CD4-positive, alpha-beta T cell treated with Interleukin-17A for 1 hour (primary cell): ENCODE data around the gene DOCK1.

Experiments used
- DNase-seq: peaks from one replicate; pipeline ENCODE4 v3.0.0-alpha.2; 2020

Gene DOCK1

DNA sequence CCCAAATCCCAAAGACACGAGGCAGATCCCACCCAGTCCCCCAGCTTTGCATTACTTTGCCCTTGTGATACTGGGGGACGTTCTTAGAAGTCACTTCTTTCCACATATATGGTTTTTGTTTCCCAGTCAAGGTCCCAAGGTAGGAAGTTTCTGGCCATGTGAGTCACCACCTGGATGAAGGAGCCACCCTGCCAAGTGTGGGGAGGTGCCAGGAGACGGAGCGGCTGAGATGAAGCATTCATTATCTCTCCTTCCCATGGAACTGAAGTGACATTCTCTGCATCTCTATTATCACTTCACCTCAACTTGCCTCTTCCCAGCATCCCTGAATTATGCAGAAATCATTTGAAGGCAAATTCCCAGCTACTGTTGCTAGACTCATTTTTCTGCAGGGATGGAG, 427.4 kb downstream of the DOCK1 start:
- no peak for DNase-seq

DNA sequence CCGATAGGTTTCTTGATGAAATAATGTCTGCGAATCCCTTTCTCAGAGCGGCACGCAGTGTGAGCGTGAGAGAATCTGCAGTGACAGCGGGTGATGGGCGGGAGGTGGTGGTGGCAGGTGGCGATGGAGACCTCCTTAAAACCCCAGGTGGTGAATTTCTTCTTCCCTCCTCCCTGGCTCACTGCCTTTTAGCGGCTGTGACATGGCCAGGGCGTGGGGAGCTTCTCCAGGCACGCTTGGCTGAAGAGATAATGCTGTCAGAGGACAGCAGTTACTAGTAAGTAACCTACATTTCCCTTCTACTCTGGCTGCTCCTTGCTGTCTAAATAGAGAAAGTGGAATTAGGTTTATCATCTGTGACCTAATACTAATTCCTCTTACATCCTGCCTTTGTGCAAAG, 432.6 kb downstream of the DOCK1 start:
- no peak for DNase-seq

DNA sequence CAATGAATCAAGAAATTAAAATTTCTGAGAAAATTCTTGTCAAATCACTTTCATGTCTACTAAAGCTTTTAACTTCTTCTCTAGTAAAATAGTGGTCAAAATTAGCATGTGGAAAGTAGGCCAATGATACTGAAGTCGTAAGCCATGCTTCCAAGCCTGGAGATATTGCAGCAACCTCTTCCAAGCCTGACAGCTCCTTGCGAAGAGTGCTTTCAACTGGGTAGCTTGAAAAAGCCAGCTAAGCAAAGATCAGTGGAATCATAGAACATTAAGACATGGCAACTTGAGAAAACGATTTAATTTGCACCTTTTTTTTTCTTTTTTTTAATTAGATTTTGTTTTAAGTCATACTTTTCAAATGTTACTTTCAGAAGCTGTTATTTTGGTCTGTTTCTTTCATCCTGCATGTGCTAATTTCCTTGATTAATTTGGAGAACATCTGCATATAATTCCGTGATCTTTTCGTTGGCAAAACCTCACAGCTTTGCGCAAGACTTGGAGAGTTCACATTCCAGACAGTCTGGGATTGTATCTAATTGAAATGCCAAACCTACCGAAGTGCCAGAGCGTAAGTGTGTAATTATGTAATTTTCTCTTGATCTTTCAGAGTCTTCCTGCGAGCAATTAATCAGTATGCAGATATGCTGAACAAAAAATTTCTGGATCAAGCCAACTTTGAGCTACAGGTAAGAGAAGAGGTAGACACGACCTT, 433.3 kb downstream of the DOCK1 start:
- DNase-seq: no peak

DNA sequence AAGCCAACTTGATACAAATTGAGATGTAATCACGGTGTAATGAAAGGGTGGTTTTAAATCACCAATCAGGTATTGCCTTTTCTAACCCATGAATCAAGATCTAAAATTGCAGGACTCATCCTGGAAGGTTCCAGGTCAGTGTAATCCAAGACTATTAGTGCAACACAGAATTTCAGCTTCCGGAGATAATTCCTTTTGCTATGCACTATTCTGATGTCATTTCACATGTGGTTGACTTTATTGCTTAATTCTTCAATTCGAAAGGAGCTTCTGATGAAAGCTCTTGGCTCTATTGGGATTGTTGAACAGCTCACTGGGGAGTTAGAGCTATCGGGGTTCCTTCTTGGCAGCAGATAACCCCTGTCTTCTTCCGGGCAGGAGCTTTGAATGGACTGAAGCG, 438.6 kb downstream of the DOCK1 start:
- no peak for DNase-seq

DNA sequence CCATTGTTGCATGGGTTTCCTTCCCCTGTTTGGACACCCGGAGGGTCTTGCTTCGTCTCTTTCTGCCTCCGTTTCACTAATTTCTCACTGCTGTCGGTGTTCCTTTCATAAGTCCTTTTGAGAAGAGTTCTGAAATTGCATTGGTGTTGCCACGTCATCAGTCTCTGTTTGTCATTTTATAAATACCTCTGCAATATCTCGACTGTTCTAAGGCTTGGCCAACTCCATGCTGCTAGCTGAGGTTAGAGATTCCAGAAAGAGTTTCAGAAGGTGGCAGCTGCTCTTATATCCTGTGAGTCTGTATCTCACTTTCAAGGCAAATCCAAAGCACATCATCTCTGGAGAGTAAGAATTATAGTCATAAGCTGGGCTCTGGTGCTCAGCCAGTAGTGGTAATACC, 439.1 kb downstream of the DOCK1 start:
- DNase-seq: no peak

DNA sequence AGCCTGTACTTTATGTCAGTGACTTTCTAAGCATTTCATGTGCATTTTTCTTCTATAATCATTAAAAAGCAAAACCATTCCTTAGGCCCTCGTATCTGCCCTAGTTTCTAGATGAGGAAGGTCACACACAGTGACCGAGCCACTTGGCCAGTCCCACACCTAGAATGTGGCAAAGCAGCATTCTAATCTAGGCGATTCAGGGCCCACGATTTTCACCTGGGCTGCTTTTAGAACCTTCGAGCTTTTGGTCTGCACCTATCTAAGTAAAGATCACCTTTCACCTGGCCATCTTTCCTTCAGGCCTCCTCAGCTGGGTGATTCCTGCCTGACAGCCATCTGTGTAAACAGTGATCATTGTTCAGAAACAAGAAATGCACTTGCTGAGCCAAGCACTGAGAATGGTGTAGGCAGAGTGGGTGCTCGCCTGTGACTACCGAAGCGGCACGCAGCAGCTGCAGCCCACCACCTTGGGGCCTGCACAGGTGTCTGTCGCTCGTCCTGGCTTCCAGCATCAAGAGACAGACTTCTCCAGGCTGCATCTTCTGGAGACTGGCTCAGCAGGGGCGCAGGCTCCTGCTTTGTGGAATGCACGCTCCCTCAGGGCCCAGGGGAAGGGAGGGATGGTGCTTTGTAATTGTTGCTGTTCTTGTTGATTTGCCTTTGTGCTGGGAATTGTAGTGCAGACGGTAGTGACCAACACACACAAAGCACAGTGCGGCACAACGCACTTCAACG, 440.2 kb downstream of the DOCK1 start:
- DNase-seq: no peak

DNA sequence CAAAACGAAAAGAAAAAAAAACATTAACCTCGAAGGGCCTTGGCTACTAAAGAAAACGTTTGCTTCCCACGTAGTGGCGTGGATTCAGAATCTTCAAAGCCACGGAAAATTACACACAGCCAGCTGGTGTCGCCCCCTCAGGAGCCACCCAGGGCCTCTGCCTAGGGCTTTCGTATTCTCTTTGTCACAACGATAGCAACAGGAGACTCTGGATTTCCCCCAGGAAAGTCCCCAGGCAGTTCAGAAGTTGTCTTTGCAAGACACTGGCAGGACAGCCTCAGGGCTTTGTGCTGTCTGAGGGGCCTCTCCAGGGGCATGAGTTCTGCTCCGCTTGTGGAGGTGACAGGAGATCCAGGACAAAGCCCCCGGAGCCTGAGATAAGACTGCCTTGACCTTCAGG, 441.4 kb downstream of the DOCK1 start:
- DNase-seq: no peak

DNA sequence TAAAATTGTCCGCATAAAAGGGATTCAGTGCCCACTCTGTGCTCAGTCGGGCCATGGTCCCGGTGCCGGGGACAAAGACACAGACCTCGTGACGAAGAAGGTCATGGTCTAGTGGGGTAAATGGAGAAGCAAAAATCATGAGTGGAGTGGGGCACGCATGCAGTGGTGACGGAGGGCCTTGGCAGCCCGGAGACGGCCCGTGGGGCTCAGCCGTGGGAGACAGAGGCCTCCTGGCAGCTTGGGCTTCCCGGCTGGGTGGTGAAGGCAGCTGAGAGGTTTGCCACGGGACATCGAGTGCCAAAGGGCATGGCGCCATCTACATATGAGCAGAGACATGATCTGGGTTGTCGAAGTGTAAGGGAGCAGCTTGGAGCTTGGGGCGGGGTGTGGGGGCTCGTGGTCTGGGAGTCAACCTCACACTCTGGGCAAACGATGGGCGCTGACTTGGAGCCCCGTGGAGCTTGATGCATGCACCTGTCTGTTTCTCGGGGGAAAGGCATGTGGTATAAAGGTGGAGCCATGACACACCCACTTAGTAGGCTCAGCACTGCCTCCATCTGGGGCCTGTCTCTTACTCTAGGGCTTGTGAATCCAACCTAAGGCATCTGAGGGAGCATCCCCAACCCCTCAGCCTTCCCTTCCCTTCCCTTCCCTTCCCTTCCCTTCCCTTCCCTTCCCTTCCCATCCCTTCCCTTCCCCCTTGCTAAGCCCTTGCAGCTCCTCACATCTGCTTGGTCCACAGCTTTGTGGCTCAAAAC, 442.2 kb downstream of the DOCK1 start:
- DNase-seq: no peak

DNA sequence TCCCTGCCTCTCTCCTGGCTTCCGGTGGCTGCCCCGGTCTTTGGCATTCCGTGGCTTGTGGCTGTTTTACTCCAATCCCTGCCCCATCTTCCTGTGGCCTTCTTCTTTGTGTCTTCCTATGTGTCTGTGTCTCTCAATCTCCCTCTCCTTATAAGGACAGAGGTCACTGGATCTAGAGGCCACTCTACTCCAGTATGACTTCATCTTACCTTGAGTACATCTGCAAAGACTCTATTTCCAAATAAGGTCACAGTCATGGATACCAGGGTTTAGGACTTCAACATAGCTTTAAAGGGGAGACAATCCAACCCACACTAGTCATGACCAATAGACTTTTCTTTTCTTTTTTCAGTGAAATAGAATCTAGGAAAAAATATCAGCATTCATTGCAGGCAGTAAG, 444.5 kb downstream of the DOCK1 start:
- no peak for DNase-seq

DNA sequence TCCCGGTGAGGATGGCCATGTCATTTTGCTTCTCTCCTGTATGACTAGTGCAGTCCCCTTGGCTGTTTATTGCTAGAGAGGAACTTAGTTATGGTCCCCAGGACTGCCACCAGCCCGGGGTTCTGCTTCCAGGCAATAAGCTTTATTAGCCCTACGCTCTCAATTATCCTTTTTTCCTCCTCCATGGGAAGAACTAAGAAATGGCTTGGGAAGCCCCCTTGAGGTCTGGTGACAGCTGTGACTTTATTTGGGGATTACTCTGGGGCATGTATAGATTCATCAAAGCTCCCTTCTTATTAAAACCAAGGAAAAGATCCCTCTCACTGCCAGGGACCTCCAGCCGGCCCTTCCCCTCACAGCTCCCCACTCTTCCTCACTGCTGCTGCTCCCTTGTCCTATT, 446.3 kb downstream of the DOCK1 start:
- DNase-seq: no peak

DNA sequence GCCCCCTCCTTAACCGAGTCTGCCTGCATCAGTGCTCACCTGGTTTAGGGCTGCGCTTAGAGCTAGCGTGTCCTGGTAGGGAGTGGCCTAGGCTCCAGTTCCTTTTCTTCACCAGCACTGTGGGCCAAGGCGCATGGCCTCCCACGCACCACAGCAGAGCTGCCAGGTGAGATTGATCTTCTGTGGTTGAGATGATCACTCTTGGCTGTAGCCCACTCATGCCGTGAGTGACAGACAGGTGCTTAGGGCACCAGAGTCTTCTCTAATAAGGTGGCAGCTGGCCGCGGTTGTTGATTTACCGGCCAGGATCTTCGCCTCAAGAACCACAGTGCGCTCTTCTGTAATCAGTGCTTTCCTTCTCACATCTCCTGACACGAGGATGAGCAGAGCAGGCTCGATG, 448.3 kb downstream of the DOCK1 start:
- DNase-seq: no peak

DNA sequence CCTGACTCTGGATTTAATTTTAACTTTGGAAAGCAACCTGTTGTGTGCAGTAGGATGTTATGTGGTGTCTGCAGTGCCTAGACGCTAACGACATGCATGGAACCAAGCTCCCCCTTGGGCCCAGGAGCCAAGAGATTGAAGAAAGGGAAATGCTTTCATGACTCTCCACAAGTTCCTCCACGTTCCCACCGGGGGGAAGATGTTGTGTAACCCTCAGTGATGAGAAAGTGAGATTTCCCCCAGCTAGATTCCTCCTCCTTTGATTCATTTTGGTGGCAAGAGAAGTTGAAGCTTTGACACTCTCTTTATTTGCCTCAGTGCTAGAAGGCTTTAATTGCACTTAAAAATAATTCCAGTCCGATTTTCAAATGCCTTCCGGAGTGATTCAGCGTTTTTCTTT, 449.0 kb downstream of the DOCK1 start:
- DNase-seq: no peak

DNA sequence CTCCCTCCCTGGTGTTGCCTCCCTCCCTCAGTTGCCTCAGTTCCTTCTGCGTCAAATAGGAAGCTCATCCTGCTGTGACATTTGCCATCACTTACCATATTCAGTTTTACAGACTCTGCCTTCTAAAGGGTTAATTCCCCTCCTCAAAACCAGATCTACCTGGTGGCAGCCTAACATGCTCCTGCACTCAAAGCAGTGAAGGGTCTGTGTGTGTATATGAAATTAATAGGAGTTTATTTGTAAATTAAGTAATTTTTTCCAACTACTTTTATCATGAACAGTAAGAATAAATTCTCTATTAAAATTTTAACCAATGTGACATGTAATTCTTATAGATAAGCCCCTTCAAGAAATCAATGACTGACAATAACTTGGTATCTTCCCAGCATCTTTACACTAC, 449.8 kb downstream of the DOCK1 start:
- no peak for DNase-seq

DNA sequence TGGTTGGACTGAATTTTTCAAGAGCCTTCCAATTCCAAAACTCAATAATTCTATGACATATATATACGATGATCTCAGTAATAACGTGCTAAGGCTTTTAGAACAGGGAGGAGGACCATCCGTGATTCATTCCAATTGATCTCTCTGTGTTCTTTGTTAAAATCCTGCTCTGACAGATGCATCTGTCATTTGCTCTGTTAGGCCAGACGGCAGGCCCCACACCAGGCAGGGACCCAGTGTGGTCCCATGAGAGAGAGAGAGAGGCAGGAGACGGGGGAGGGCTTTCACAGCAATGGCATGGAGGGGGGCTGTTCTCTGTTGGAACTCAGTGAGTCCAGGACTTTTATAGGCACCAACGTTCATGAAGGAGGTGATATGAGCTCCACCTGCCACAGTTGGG, 451.1 kb downstream of the DOCK1 start:
- no peak for DNase-seq

DNA sequence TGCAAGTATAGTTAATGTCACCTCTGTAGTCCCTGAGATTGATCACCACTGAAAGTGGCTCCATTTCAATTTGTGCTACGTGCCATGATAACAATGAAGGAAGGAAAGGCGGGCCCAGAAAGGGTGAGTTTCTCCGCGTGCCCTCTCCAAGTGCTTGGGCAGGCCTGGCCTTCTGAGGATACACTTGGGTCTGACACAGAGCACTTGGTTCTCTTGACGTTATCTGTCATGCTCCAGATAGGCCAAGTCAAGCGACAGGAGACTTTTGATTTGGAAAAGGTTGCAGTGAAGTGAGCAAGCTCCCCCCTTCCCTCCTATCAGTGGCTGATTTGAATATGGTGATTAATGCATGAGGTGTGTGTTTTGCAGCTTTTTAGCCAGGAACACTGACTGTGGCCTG, 452.0 kb downstream of the DOCK1 start:
- DNase-seq: no peak

DNA sequence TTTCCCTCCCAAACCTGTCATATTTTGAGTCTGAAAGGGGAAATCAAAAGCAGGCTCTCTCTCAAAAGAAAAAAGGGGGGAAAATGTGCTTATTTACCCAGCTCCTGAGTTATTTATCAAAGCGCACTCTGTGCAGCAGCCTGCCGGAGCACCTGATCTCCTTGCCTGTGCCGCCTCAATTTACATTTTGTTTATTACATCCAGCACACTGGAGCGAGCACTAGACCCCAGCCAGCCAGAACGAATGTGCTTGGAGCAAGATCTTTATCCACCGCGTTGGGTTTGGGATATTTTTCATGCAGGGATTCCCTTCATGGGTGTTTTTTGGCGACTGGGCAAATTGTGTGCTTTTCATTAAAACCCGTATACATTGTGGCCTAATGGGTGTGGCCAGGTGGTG, 453.1 kb downstream of the DOCK1 start:
- no peak for DNase-seq

DNA sequence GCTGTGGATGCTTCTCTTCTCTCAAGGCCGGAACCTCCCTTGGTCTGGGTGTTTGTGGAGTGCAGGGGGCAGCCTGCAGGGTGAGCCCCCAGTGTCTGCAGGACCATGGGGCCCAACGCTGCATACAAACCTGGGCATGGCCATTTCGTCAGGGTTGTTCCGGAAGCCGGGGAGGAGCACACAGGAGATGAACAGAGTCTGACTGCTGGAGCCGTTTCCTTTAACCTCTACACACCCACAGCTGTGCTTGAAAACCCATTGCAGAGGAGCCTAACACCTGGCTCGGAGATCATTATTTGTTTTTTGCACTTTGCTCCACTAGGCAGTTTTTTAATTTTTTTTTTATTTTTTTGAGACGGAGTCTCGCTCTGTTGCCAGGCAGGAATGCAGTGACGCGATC, 458.8 kb downstream of the DOCK1 start:
- DNase-seq: no peak

DNA sequence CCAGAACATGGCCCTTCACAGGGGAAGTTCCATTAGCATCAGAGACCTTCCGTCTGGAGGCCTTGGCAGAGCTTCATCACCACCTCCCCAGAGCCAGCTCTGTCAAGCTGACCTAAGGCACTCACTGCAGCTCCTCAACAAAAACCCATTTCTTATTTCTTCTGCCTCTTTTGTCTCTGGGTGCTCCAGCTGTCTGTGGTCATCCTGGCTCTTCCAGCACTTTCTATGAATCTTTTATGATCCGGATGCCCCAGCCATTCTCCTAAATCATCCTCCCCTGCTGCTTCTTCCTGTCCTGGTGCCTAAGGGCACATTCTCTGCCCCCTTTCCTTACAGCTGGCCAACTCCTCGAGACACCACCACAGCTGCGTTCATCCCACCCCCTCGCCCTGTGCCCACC, 462.9 kb downstream of the DOCK1 start:
- no peak for DNase-seq

DNA sequence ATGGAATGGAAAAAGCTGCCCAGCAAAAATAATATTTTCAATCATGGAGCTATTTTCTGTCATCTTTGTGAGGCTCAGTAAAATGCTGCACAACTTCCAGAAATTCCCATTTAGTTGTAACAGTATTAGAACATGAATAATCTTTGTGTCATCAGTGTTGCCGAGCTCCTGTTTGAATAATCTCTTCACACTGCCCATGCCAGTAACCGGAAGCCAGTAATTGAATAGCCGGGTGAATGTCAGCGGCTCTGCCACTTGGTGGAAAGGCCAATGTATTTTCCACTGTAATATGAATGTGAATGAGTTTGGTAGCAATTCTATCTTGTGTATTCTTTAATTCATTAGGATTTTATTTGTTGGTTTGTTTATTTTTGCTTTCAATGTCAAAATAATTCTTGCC, 463.7 kb downstream of the DOCK1 start:
- no peak for DNase-seq

DNA sequence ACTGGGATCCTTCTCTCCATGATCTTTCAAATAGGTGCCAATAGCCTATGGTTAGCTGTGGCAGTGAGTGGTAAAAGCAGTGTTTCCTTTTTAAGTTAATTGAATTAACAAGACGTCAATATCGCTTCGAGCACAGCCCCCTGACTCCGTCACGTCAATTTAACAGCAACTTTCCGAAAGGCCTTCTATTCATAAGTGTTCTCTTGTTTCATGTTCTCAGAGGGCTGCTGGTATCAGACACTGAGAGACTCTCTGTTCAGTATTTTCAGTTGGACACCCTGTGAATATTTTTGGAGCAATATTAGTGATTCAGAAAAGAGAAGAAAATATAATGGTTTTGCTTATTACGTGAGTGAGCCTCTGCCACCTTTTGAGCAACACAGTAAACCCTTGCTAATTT, 465.4 kb downstream of the DOCK1 start:
- no peak for DNase-seq

DNA sequence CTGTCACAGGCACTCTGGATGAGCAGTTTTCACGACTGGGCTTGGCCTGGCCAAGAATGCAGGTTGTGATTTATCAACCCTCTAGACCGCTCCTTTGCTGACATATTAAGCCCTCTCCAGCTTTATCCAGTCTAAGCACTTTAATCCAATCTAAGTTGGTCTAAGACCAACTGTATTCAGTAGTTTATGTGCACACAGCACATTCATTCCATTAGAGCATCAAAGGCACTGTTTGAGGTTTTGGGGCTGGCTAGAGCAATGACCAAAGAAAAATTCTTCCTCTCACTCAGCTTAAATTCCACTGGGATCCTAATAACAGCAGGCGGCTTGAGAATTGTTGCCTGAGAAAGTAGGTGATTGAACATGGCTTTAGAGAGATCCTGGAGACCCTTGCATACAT, 467.1 kb downstream of the DOCK1 start:
- DNase-seq: no peak

DNA sequence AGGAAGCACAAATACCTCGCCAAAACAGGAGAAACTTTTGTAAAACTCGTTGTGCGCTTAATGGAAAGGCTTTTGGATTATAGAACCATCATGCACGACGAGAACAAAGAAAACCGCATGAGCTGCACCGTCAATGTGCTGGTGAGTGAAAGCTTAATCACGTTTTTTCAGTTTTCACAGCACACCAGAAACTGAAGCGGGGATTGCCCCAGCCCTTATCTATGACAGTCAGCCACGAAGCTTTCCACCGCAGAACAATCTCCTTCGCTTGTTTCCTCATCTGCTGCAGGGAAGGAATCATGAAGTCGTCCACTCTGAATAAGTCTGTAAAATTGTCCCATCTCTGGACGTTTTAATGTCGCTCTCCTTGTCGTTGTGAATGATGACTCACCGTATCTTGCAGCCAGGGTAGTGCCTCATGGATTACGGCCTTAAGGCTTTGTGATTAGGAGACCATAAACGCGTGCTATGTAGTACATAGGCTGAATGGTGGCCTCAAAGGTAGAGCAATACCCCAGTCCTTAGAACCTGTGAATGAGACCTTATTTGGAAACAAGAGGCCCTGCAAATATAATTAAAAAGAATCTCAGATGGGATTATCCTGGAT, 468.9 kb downstream of the DOCK1 start:
- no peak for DNase-seq

DNA sequence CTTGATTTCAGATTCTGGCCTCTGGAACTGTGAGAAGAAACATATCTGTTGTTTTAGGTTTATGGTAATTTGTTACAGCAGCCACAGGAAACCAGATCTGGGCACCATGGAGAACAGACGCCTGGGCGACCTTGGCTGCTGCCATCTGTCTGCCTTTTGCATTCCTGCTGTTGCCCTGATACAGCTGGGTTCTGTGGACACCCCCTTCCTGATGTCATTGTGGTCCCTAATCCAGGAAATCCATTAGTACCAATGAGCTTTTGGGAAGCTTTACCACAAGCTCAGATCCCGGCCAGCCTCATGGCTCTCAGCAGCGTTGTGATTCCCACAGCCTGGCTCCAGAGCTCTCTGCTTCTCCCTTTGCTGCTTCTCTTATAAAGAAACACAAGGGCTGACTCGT, 469.7 kb downstream of the DOCK1 start:
- no peak for DNase-seq

DNA sequence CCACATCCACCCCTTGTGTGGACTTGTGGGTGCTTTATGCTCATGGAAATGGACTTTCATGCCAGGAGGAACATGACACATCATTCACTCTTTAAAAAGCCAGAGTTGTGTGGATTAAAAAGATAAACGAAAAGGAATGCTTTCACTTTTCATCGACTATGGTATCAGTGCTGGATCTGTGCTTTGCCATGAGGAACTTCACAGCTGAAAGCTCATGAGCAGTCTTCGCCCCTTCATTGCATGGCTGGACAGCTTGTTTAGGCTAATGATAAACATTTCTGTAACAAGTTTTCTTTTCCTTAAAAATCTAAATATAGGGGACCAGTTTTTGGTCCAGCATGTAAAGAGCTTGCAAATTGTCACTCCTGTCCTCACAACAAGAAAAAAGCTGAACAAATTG, 470.2 kb downstream of the DOCK1 start:
- DNase-seq: no peak
